Hepatic stellate cell (primary cell): ENCODE data around the gene SLC29A3.

Source experiments
- DNase-seq: peaks from one replicate; pipeline ENCODE4 v3.0.0; 2011; ENCODE audit warnings: low spot score

Gene SLC29A3

DNA sequence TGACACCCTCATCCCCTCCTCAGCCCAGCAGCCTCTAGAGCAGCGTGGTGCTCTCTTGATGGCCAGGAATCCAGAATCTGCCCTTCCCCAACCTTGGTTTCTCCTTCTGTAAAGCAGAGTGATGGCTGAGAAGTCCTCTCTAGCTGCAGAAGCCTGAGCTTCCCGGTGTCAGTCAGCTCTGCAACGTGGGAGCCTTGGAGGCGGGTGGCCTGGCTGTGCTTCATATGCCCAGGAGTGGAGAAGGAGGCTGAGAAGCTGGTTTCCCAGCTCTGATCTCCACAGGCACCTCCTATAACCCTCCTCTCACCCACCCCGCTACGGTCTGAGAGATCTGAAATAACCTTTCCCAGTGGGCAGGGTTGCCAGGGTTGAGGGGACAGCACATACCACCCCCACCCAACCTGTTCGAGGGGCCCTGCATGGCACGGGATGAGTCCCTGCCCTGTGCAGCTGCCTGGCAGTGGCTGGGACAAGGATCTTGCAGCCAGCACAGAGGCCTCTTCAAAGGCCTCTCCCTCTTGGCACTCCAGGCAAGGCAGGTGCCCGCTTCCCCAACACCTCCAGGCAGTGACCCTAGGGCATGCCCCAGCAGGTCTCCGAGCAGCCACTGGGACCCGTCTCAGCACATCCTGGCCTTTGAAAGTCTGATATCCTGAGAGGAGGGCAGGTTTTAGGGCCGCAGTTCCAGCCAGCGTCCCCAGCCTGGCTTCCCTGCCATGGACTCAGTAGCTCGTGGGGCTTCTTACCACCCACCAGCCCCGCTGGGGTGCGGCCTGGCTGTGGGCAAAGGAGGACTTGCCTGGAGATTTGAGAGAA, 18.3 kb upstream of the SLC29A3 start:
- DNase-seq = no peak

DNA sequence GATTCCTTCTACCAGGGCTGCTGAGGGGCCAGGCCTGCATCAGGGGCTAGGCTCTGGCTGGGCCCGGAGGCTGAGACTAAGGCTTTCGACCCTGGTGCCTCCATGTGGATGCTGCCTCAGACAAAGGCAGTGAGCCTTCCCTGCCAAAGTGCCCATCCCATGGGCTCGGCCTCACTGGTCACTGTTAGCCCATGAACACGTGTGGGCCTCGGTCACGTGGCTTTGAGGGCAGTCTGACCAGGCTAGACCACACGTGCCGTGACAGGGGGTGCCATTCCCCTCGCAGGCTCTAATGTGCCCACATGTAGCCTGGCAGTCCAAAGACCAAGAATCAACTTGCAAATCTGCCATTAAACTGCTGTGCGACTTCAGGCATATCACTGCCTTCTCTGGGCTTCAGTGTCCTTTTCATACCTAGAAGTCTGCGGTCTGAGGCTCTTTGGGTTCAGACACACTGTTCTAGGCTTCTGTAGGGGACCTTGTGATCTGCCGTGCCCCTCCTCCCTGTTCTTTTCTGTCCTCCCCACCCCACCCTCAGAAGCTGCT, 17.6 kb upstream of the SLC29A3 start:
- DNase-seq = no peak

DNA sequence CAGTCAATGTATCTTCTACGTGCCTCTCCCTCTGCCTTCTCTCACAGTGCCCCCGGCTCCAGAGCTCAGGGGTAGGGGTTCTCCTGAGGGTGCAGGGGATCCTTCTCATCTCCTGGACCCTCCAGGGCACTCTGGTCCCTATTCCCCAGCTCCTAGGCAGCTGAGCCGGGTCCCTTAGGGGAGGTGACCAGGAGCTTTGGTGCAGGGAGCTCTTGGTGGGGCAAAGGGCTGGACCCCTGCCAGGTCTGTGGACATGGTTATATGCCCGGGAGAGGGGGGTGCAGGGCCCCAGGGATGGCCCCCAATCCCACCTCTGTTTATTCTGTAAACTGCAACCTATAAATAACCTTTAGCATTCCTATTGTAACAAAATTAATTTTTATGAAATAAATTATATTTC, 16.6 kb upstream of the SLC29A3 start:
- DNase-seq = no peak

DNA sequence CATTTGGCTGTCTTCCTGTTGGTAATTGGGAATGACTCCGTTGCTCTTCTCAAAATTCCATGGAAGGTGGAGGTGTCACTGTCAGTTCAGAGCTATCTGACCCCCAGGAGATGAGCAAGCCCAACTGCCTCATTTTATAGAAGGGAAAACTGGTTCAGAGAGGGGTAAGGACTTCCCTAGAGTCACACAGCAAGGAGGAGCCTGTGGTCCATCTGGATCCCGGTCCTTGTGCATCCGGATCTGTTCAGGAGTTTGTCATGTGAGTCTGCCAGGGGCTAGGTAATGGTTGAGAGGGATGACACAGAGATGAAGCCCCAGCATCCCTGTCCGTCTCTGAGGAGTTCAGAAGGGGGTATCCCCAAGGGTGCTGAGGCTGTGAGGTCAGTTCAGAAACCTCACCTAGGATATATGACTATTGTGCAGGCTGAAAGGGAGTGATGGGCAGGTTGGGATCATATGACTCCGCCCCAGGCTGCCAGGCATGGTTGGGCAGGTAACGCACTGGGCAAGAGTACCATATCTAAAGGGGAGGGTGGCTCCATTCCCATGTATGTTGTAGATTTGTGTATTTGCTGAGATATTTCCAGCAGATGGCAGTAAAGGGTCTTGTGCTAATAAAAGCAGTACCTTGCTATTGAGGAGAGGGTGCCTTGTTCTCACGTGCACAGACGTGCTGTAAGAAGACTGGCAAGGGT, 16.0 kb upstream of the SLC29A3 start:
- DNase-seq = peak; percentile 47

DNA sequence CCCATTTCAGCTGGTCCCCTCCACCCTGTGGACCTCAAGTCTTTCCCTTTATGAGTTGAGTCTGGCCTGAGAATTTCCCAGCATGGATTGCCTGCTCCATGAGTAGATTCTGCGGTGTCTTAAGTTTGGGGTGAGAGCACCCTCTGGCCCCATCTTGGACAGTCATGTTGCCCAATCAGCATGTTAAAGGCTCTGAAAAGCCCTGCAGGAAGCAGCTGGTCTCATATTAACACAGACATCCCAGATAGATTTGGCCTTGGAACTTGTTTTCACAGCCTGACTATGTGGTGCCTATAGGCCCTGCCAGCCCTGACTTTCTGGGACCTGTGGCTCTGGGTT, 15.5 kb upstream of the SLC29A3 start:
- DNase-seq = no peak

DNA sequence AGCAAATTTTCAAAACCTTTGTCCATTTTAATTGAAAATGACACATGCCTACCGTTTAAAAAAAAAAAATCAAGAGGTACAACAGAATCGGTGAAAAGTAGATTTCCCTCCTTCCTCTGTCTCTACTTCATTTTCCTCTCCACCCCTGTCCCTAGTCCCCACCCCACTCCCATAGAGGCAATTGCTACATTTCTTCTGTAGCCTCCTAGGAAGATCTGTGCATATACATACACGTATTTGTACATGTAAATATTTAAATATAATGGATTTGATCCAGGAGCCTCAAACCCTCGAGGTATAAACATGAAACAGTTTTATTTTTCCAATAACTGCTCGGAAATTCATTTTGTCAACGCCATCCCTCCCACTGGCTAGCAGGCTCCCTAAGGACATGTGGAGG, 14.1 kb upstream of the SLC29A3 start:
- DNase-seq = no peak

DNA sequence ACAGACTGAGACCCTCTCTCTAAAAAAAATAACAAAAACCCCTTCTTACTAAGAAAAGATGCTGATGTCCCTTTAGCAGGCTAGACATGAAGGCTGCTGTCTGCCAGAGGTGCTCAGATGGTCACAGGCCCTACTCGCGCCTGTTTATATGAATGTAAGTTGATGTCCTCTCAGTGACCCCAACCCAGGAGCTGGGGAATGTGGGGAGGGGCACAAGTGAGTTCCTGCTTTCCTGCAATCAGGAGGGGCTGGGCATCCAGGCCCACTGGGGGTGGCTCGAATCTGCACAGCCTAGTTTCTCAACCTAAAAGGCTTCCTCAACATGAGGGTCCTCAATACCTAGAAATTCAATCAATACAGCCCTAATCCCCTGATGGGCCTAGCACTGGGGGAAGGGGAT, 12.1 kb upstream of the SLC29A3 start:
- no peak for DNase-seq

DNA sequence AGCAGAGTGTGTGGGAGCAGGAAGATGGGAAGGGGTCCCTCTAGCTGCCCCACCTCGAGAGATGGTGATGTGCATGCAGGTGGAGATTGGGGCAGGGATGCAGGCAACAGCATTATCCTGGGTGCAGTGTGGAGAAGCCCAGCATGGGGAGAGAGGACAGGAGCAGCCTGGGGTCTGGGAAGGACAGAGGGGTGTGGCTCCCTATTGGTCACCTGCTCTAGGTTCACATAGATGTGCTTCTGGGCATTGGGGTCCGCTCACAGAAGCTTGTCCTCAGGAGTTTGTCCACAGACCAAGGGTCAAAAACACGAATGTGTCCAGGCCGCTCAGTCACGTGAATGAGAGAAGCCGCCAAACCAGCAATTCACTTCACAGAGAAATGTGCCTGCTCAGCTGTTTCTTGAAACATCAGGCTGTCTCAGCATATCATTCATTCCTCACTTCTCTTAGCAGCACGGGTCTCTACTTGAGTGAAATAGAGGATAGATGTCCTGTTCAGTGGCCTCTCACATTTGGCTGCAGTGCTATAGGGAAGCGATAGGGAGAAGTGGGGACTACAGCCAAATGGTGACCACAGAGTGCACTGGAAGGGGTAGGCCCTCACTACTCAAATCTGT, 11.5 kb upstream of the SLC29A3 start:
- no peak for DNase-seq

DNA sequence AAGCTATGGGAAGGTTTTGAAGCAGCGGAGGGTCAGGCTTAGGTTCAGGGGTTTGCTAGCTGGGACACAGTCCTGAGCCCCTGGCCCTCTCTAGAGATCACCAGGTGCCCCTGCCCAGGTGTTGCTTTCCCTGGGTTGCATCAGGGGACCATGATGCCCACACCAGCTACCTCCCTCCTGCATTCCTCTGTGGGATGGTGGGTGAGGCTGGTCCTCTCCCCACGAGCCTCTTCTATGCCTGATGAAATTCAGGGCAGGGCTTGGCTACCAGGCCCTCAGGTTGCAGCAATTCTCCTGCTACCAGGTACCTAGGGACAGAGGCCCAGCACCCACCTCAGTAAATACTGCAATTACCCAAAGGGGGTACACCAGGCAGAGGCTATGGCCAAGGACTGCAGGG, 10.8 kb upstream of the SLC29A3 start:
- DNase-seq = no peak

DNA sequence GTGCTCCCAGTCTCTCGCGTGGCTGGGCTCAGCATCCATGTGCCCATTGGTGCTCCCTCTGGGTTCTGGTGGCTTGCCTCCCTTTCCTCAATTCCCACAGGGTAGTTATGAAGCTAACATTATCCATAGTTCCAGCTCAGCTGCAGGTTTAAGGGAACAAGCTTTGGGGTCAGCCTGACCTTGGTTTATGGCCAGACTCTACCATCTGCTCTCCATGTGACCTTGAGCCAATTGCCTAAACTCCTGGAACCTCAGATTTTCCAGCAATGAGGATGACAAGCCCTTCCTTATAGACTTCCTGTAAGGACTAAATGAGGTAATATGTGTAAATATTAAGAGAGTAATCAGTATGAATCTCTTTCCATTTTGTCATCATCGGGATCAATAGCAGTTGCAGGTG, 10.1 kb upstream of the SLC29A3 start:
- no peak for DNase-seq

DNA sequence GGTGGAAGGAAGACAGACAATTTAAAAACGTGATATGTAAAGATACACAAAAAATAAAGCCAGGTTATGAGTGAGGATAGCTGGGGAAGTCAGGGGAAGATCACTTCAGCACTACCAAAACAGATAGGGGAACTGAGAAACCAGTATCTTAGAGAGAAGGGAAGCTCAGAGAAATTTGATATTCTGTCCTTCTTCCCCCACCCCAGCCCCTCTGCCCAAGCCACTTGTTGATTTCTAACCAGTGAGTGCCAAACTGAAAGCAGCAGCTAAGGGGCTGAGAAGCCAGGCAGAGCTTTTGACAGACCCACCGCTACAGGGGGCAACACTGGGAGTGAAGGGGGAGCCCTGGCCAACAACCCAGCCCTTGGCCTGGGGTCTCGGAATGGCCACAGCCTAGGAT, 9.1 kb upstream of the SLC29A3 start:
- DNase-seq = no peak

DNA sequence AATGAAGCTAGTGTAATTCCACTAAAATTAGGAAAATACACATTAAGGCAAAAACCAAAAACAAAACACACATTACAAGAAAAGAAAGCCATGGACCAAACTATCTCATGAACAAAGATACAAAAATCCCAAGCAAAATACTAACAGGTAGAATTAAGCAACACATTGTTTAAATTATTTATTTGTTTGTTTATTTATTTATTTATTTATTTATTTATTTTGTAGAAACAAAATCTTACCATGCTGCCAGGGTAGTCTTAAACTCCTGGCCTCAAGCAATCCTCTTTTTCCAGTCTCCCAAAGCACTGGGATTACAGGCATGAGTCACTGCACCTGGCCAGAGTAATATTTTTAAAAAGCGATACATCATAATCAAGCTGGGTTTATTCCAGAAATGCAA, 6.8 kb upstream of the SLC29A3 start:
- DNase-seq = no peak

DNA sequence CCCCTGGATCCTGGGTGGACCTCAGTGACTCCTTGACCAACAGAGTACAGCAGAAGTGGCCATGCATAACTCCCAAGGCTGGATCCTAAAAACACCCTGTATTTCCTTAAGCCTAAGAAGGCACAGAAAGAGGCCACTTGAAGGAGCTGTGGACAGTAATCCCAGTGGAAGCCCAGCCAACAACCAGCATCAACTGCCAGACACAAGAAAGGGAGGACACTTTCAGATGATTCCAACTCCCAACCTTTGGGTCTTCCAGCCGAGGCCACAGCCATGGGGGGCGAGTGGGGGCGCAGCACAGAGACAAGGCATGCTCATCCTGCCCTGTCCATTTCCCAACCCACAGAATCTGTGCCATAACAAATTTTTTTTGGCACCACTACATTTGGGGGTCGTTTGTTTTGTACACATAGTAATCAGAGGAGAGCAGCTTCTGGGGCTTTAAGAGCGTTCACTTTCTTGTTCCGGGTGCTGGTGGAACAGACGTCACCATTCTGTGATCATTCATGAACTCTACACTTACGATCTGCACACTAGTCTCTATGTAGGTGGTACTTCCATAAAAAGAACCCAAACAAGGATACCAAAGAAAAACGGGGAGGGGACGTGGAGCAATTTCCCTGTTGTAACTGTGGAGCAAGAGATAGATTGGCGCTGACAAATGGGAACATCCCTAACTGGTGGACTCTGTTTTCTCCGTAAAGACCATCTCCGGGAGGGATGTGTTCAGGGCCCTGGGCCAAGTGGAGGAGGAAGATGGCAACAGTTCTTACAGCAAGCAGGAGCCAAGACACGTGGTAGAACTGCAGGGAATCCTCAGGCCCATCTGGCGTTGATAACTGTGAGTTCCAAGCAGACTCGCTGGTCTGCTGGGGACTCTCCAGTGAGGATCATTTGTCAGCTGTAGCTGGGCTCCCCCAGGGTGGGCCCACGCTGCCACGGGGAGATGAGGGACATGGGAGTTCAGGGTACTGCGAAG, 6.0 kb upstream of the SLC29A3 start:
- DNase-seq = no peak

DNA sequence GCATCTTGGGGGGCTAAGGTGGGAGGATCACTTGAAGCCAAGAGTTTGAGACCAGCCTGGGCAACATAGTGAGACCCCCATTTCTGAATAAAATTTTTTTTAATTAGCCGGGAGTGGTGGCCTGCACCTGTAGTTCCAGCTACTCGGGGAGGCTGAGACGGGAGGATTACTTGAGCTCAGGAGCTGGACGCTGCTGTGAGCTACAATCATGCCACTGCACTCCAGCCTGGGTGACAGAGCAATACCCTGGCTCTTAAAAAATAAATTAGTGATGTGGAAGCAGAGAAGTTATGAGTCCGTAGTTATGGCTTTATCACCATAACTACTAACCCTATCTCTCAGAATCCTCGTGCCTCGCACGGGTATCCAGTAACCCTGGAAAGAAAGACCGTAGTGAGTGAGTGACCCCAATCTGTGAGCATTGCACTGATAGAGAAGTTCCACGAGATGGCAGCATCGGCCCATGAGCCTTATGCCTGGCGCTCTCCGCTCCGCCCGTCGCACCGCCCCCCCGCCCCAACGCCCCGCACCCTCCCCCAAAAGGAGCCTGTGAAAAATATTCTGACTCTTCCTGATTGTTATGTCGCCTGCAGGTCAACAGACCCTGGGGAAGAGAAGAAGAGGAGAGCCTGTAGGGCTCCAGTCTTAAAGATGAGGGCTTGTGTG, 4.9 kb upstream of the SLC29A3 start:
- DNase-seq = peak; percentile 84

DNA sequence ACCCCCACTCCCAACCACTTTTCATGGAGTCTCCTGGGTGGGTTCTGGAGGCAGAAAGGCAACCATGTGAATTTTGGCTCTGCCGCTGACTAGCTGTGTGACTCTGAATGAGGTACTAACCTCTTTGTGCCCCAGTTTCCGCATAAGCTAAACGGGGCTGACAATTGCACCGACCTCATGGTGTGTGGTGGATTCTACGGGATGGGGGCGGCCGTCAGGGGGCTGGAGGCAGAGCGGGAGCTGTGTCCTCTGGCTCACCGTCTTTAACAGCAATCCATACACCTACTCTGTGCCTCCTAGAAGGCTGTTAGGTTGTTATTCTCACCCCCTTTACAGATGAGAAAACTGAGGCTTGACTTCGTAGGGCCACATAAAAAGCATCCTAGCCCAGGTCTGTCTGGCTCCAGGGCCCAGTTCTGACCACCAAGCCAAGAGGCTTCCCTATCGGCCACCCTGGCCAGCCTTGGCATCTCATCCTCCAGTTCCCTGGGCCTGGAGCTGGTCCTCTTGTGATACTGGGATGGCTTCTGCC, 4.3 kb upstream of the SLC29A3 start:
- DNase-seq = no peak

DNA sequence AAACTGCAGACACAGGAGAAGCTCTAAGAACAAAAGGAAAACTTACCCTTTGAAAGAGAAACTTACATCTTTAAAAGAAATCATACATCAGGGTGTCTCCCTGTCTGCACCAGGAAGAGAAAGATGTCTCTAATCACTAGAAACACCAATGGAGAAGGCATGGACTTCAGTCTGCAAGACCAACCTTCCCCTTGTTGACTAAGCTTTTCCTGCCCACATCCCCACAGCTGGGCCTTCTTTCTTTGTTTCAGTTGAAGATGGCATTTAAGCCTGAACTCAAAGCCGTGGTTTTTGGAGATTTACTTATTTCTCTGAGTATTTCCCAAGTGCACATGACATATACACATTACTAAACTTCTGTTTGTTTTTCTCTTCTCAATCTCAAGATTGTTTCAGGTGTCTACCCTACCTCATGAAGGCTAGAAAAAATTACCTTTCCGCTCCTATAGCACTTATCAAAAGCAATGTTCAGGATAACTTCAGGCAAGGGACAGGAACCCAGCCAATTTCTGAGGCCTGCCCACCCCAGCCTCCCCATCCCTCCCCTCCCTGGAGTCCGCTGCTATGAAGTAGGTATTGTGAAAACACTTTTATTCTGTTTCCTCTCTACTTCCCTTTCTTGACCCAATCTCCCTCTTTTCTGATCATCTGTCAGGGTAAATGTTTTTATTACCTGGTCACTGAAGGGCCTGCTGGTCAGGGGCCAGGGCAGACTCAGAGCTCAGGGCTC, 2.8 kb upstream of the SLC29A3 start:
- DNase-seq = no peak

DNA sequence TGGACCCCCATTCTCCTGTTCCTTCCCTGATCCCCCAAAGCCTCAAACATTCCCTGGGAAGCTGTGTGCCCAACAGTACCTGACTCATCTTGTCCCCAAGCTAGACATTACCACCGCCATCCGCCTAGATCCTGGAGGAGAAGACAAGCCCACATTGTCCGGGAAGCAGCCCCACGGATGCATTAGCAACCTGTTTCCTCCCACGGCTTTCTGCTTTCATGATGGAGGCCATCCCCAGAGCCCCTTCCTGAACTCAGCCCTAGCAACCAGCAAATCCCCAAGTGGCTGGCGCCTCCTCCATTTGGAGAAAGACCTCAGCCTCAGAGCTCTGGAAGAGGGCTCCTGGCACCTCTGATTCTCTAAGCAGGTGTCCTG, 2.3 kb upstream of the SLC29A3 start:
- no peak for DNase-seq

DNA sequence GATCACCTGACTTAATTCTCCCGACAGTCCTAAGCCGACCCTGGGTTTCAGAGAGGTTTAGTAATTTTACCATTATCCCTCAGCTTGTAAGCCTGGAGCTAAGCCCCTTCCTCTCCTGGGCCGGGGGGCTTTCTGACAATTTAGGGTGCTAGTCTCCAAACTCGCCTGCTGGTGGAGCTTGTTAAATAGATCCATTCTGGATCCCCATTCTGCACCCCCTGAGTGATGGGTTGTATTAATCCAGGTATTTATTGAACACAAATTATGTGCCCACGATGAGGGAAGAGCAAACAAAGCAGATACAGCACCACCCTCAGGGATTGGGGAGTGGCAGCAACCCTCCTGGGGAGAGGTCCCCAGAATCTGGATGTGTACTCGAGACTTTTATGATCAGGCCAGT, 1.3 kb upstream of the SLC29A3 start:
- no peak for DNase-seq

DNA sequence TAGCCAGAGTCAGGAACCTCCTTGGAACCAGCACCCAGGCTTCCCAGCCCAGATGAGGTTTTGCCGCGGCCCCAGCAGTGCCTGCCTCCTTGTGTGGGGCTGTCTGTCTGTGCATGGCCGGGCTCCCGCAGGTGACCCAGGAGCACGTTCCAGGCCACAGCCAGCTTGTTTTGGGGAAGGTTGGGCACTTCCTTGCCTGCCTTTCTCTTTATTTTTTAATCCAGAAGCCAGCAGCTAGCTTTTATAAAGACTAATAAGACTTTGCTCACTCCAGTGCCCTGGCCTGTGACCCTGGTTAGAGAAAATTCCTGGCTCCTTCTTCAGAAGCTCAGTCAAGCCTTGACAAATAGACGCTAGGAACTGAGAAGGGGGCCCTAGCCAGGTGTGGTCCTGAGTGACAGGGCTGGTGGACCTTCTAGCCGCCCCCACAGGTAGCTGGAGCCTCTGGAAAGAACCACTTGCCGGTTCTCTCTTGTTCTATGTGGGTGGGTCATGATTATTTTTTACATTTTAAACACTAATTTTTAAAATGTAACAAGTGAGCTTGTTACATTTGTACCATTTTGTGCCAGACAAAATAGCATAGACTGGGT, 837 bp downstream of the SLC29A3 start:
- no peak for DNase-seq

DNA sequence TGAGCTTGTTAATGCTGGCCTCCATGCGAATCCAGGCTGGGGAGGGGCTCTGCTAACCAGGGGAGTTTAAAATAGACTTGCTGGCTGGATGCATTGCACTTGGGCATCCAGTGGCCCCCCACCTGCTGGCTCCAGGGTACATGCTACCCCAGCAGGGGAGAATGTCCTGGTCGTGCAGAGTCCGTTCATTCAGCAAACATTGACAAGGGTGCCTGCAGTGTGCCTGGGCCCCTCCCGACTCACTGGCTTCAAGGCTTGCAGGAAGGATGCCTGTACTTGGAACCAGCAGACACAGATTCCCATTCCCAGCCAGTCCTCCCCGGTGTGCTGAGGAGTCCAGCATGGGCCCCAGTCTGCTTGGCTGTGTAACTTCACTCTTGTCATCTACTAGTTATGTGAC, 1.5 kb downstream of the SLC29A3 start:
- DNase-seq = no peak
